ENCODE measurements around the gene WWTR1. TPM values are rescaled to one million over a fixed set of nuclear protein-coding genes. Genes with fewer than 3 reads are reported as not detected.

The WWTR1 gene
- total and polyA plus RNA-seq, 2 of the 8 experiments (the other 6 are each of a cell fraction or from before 2014, with no cell fraction given): 15.7 to 18.6 TPM

- no peaks in the 10 kb centered on the region for H3K9me3 ChIP-seq (ENCODE audit: insufficient read depth in 2 of 2, low read depth in 1 of 2, low read length in 1 of 2)
- H2BK12ac ChIP-seq (ENCODE audit: low read depth, low read length): no peak overlapping the region
- H3K27me3 ChIP-seq (replicated peaks in 1 of 4; ENCODE audit: control insufficient read depth in 3 of 4, extremely low read depth in 1 of 4, insufficient read depth in 3 of 4, low read length in 3 of 4): no peaks in the 10 kb centered on the region
- H3K79me2 ChIP-seq (ENCODE audit: control insufficient read depth in 1 of 2, insufficient read depth in 2 of 2, low read length in 2 of 2): peaks cover 0 to 2% of the 10 kb centered on the region in 2 experiments; a peak in 2 of 4 replicates
- H3K79me1 ChIP-seq (ENCODE audit: low read depth, low read length): no peaks in the 10 kb centered on the region; the same call in 1 of the 2 replicates
- no peak overlapping the region for H3K4me2 ChIP-seq (ENCODE audit: insufficient read depth in 1 of 2, low read depth in 2 of 2, low read length in 2 of 2)
- ChIA-PET POLR2A (ENCODE audit: partially characterized antibody) (interaction anchor here (0.8 to 3.2 kb wide), 3 partner anchors 12 to 153 kb away, joined by 3 to 10 read pairs (median 5); partner anchors contain the start of gene WWTR1), CTCF (ENCODE audit: partially characterized antibody) (interaction anchor here (0.8 to 1.4 kb wide), 5 partner anchors 10 to 244 kb away, joined by 3 to 7 read pairs (median 3); no protein-coding TSS in a partner anchor)
- H2AK5ac ChIP-seq (ENCODE audit: low read depth, low read length): no peak overlapping the region
- H2AFZ ChIP-seq (ENCODE audit: low read length): no peak overlapping the region
- WGBS, 2 experiments (ENCODE audit: extremely low coverage in 1 of 2, insufficient coverage in 1 of 2, insufficient read length in 1 of 2, insufficient replicate concordance in 2 of 2, low coverage in 1 of 2, low lambda C conversion rate in 2 of 2, missing lambda C conversion rate in 1 of 2): 81% methylated on average over 2 of the region's 2 CpGs; no CpG with 5 or more reads in 1 of the 2 experiments
- FAIRE-seq (no peak), DNase-seq (ENCODE audit: low read depth in 1 of 2, low spot score in 2 of 2) (no peak)
- no peak overlapping the region for H3K4me3 ChIP-seq (ENCODE audit: extremely low read depth in 1 of 4, insufficient read depth in 2 of 4, low read depth in 3 of 4, low read length in 4 of 4)
- no peak overlapping the region for H4K5ac ChIP-seq (ENCODE audit: insufficient read length, low read depth, low read length)
- H2BK5ac ChIP-seq (ENCODE audit: low read depth, low read length): no peak overlapping the region
- H3K56ac ChIP-seq (replicated peaks; ENCODE audit: insufficient read length, low read depth, low read length): no peak overlapping the region
- no peaks in the 10 kb centered on the region for H4K20me1 ChIP-seq (replicated peaks in 1 of 2; ENCODE audit: control insufficient read depth in 1 of 2, insufficient read depth in 2 of 2, low read length in 2 of 2)
- H4K91ac ChIP-seq (replicated peaks; ENCODE audit: insufficient read length, low read length): no peak overlapping the region
- no peak overlapping the region for H2BK20ac ChIP-seq (ENCODE audit: low read length)
- no peak overlapping the region for H3K14ac ChIP-seq (ENCODE audit: insufficient read length)
- no peaks in the 10 kb centered on the region for H3K23me2 ChIP-seq (ENCODE audit: low read depth, low read length)
- no peak overlapping the region for H2BK15ac ChIP-seq (ENCODE audit: low read length)
- no peaks in the 10 kb centered on the region for H3K36me3 ChIP-seq (ENCODE audit: control insufficient read depth in 2 of 4, insufficient read depth in 4 of 4, low read length in 3 of 4)
- no peak overlapping the region for H3K23ac ChIP-seq (ENCODE audit: insufficient read length)
- H3K4ac ChIP-seq (replicated peaks; ENCODE audit: insufficient read length, low read depth, low read length): no peak overlapping the region
- no peak overlapping the region for H3K27ac ChIP-seq (ENCODE audit: low read depth, low read length)
- peaks cover 0 to 6% (median 4%) of the 10 kb centered on the region in 4 experiments; a peak in 5 of 7 replicates for H3K4me1 ChIP-seq (replicated peaks in 1 of 4; ENCODE audit: control insufficient read depth in 3 of 4, insufficient read depth in 4 of 4, low read length in 3 of 4)
- no peak overlapping the region for H4K8ac ChIP-seq (ENCODE audit: extremely low read depth, insufficient read depth, low read length)
- H3K18ac ChIP-seq (ENCODE audit: extremely low read depth, low read length): no peak overlapping the region
- H2BK120ac ChIP-seq (replicated peaks; ENCODE audit: low read depth, low read length): no peak overlapping the region
- no peak overlapping the region for H3K9ac ChIP-seq (replicated peaks in 1 of 4; ENCODE audit: extremely low read depth in 1 of 4, low read depth in 3 of 4, low read length in 3 of 4)
- TF ChIP-seq KDM5A (IDR thresholded peaks at IDR 0.05; ENCODE audit: low read length) (no peak), POLR2AphosphoS5 (IDR thresholded peaks at IDR 0.05; ENCODE audit: low read depth, low read length) (no peak), SIX5 (IDR thresholded peaks at IDR 0.05; ENCODE audit: low read depth, low read length) (no peak), CBX8 (IDR thresholded peaks at IDR 0.05; ENCODE audit: borderline replicate concordance, low read depth, low read length) (no peak), CHD1 (IDR thresholded peaks at IDR 0.05; ENCODE audit: low read depth, low read length) (no peak), CEBPB (IDR thresholded peaks at IDR 0.05; ENCODE audit: low read depth, low read length) (no peak), RAD21 (IDR thresholded peaks at IDR 0.05 in 1 of 2, conservative IDR thresholded peaks at IDR 0.05 in 1 of 2; ENCODE audit: low read depth in 2 of 2, low read length in 2 of 2) (no peak), CBX5 (IDR thresholded peaks at IDR 0.05; ENCODE audit: low read depth, low read length) (no peak), EZH2 (IDR thresholded peaks at IDR 0.05; ENCODE audit: low read depth, low read length, severe bottlenecking) (no peak), HDAC2 (IDR thresholded peaks at IDR 0.05; ENCODE audit: borderline replicate concordance in 1 of 2, low read depth in 2 of 2, low read length in 2 of 2) (no peak)
Measured at GRCh38 chr3:149564079-149564478, 93.7 kb downstream of the WWTR1 start.
